ENCODE measurements around the gene PLA2G1B.

- TF ChIP-seq, protein P1, sequence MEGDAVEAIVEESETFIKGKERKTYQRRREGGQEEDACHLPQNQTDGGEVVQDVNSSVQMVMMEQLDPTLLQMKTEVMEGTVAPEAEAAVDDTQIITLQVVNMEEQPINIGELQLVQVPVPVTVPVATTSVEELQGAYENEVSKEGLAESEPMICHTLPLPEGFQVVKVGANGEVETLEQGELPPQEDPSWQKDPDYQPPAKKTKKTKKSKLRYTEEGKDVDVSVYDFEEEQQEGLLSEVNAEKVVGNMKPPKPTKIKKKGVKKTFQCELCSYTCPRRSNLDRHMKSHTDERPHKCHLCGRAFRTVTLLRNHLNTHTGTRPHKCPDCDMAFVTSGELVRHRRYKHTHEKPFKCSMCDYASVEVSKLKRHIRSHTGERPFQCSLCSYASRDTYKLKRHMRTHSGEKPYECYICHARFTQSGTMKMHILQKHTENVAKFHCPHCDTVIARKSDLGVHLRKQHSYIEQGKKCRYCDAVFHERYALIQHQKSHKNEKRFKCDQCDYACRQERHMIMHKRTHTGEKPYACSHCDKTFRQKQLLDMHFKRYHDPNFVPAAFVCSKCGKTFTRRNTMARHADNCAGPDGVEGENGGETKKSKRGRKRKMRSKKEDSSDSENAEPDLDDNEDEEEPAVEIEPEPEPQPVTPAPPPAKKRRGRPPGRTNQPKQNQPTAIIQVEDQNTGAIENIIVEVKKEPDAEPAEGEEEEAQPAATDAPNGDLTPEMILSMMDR (IDR thresholded peaks at IDR 0.05), result no peak
- no peak for TF ChIP-seq POLR2A (IDR thresholded peaks at IDR 0.05)
These were observed 3.8 kb downstream of the PLA2G1B start for GRCh38 chr12:120323772-120324171.

All from adrenal gland (tissue), 5 donors.